ENCODE data around the gene HIVEP3. TPM values are rescaled to one million over a fixed set of nuclear protein-coding genes. Genes with fewer than 3 reads are reported as not detected.

HIVEP3 gene
- total RNA-seq, 4 donors from 2014 or later = 6.1 to 10.1 (median 7.8) TPM

GRCh38 chr1:41645062-41645461, 273.7 kb downstream of the HIVEP3 start:
- ATAC-seq (ENCODE audit: low FRiP score) (no peak), DNase-seq (ENCODE audit: low spot score) (no peak)
- TF ChIP-seq, protein P1, sequence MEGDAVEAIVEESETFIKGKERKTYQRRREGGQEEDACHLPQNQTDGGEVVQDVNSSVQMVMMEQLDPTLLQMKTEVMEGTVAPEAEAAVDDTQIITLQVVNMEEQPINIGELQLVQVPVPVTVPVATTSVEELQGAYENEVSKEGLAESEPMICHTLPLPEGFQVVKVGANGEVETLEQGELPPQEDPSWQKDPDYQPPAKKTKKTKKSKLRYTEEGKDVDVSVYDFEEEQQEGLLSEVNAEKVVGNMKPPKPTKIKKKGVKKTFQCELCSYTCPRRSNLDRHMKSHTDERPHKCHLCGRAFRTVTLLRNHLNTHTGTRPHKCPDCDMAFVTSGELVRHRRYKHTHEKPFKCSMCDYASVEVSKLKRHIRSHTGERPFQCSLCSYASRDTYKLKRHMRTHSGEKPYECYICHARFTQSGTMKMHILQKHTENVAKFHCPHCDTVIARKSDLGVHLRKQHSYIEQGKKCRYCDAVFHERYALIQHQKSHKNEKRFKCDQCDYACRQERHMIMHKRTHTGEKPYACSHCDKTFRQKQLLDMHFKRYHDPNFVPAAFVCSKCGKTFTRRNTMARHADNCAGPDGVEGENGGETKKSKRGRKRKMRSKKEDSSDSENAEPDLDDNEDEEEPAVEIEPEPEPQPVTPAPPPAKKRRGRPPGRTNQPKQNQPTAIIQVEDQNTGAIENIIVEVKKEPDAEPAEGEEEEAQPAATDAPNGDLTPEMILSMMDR (IDR thresholded peaks at IDR 0.05) = no peak

DNA sequence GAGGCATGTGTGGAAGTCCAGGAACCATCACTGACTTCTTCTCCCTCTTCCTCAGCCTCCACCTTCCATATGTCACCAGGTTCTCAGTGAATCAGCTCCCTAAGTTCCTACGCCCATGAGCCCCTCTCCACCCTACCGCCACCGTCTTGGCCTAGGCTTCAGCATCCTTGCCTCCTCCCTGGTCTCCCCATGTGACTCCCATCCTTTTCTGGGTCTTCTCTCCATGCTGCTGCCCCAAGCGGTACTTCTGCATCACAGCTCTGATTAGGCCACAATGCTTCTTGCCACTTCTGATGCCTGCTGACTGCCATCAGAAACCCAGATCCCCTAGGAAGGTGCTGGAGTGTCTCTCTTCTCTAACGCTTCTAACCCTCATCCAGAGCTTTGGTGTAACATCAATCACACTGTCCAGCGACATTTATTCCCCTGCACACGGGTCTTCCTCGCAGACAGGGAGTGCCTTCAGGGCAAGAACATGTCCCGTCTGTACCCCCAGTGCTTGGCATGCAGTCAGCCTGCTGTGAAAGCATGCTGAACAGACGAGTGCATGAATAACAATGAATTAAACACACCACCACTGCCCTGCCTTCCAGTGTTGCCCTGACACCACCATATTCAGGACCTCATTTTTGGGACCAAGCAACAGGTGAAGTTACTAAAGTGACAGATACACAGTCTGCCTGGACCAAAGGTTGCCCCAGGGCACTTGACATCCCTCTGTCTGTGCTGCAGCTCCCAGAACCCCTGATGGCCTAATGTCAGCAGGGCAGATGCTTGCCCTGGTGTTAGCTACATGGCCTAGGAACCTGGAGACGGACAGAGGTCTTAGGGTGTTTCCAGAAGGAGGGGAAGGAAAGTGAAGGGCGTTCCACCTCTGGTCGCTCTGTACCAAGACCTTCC, 275.6 kb downstream of the HIVEP3 start:
- TF ChIP-seq, protein P1 (IDR thresholded peaks at IDR 0.05) = no peak
- DNase-seq (ENCODE audit: low spot score) (no peak), ATAC-seq (ENCODE audit: low FRiP score) (no peak)

DNA sequence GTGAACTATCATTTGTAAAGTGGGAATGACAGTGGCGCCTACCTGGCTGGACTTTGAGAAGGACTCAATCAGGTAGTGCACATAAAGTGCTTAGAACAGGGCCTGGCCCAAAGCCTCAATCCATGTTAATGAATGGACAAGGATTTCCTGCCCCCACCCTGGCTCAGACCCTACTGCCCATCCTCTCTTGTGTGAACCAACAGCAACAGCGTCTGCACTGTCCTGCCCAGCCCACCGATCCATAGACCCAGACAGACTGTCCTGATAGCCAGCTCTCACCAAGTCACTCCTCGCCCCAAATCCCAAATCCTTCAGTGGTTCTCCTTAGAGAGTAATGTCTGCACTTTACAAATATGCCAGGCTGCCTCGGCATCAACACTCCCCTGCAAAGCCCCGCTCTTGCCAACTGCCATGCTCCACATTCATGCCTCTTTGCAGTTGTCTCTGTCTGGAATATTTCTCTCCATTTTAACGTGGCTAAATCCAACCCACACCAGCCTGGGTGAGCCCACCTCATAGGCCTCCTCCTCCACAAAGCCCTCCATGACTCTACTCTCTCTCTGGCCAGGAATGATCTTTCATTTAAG, 276.7 kb downstream of the HIVEP3 start:
- TF ChIP-seq, protein P1 (IDR thresholded peaks at IDR 0.05) = no peak
- no peak for ATAC-seq (ENCODE audit: low FRiP score)
- DNase-seq (ENCODE audit: low spot score) = peak; percentile 11

DNA sequence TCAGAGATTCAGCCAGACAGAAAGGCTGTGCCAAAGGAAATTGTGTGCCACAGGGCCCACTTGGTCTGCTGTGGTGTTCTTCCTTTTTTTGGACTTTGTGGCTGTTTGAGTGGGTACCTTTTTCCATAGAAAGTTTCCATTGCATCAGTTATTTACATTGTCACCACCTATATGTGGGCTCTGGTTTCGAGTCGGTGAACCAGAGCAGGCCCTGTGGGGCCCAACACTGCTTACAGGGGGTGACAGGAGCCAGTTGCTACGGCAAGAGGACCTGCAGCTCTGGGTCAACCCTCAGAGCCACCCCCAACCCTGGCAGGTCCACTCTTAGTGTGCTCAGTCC, 277.3 kb downstream of the HIVEP3 start:
- DNase-seq (ENCODE audit: low spot score) (no peak), ATAC-seq (ENCODE audit: low FRiP score) (no peak)
- TF ChIP-seq, protein P1 (IDR thresholded peaks at IDR 0.05) = no peak

DNA sequence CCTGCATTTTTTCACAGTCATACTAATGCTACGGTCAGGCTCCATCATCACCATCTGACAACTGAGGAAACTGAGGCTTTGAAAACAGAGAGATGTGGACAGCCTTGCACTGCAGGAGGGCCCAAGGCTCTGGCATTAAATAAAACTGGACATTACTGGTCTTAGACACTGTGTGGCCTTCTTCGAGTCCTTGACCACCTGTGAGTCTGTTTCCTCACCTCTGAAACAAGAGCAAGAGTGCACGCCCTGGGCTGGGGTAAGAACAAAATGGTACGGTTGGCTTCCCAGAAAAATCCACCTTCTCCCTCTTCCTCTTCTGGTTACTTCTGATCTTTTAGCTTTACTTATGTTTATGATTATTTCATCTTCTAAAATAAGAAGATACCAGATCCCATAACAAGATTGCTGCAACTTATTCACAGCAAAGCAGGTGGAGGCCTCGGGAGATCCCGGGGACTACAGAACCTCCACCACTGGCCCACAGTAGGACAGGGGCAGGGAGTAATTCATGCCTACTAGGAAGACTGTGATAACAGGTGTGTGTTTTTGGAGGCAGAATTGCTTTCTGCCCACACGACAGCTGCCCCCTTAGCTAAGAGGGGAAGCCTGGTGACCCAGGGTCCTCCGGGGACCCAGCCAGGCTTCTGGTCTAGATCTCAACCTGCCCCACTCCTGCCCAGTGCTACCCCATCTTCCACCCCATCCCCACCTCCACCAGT, 277.8 kb downstream of the HIVEP3 start:
- TF ChIP-seq, protein P1 (IDR thresholded peaks at IDR 0.05) = no peak
- ATAC-seq (ENCODE audit: low FRiP score) (no peak), DNase-seq (ENCODE audit: low spot score) (no peak)

- ATAC-seq (ENCODE audit: low FRiP score) = no peak
- TF ChIP-seq, protein P1 (IDR thresholded peaks at IDR 0.05) = no peak
- DNase-seq (ENCODE audit: low spot score) = no peak
Measured at GRCh38 chr1:41640141-41640751, 278.5 kb downstream of the HIVEP3 start.

Measured in omental fat pad (tissue), 4 donors.